NCI-H146 (cell line): ENCODE results near the gene STRIP2.
A peak's percentile ranks its signal among the peaks of the same experiment; 100 is the strongest.
"Not testable (repeated sequence)": the region's sequence is repeated elsewhere in the genome, so short reads cannot be mapped to it uniquely, and the experiment has no call there.

ENCODE experiments used
- DNase-seq: peaks from one replicate; lab custom pipeline; 2025; lab: John Stamatoyannopoulos, UW

The STRIP2 gene

DNA sequence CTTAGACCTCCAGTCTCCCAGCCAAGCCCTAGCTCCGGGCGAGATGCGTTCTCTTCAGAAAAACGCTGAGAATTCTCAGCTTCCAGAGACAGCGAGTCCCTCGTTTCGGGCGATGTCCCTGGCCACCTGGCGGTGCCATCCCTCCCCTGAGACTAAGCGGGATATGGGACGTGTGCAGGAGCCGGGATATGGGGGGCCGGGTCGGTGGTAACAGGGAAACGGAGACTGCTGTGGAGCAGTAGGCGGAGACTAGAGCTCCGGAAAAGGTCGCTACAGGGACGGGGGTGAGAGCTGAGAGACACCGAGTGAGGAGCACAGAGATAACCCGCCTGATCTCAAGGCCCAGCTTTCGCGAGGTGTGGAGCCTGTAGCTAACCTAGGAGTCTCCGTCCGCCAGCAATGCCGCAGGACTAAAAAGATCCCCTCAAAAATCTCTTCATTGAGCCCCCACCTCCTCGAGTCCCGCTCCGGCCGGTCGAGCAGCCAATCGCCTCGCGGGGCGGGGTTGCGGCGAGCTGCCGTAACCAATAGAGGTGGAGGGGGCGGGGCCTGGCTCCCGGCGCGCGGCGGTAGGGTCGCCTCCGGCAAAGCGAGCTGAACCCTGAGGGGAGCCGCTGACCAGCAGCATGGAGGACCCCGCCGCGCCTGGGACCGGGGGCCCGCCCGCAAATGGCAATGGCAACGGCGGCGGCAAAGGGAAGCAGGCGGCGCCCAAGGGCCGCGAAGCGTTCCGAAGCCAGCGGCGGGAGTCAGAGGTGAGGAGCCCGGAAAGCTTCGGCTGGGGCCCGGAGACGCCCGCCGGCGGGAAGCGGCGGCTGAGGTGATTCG, at the start of gene STRIP2:
TSS of gene STRIP2 (plus strand) at position 586 of the 828 bp plus-strand sequence. CDS start at position 627, 41 bp downstream.
- DNase-seq: peak; percentile 95

GRCh38 chr7:129385116-129385515, 49.1 kb upstream of the STRIP2 start:
- DNase-seq: no peak

DNA sequence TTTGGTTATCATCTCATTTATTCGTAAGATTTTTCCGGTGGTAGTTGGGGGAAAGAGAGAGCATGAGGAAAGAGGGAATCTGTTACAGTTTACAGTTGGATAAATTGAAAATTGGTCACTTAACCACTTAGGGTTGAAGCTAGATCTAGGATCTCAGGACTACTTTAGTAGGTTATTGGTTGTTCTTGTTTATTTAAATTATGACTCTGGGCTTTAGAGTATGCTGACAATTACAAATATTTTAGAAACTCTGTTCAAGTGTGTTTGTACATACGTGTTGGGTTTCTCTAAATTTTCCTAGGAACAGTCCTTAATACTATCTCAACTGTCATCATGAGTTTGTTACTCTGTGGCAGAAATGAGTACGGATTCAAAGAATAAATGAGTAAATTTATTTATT, 48.6 kb upstream of the STRIP2 start:
- DNase-seq: no peak

GRCh38 chr7:129386506-129386905, 47.7 kb upstream of the STRIP2 start:
- DNase-seq: no peak

DNA sequence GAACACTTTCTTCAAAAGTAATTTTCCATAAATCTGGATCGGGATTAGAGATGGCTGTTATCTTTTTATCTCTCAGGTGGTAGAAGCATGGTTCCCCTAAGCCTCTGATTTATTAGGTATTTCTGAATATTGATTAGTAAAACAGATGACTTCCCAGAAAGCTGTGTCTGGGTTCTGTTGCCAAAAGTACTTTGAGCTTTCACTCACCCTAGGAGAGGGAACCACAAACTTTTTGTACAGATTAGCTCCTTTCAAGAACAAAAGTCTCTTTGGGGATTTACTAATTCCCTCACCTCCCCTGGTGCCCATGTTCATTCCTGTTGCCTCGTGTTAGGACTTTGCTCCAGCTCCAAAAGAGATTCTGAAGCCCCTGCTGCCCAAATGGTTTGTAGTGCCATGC, 46.7 kb upstream of the STRIP2 start:
- DNase-seq: no peak

GRCh38 chr7:129388333-129389098, 45.7 kb upstream of the STRIP2 start:
- DNase-seq: no peak

- DNase-seq: no peak
Measured at GRCh38 chr7:129389829-129390228, 44.4 kb upstream of the STRIP2 start.

DNA sequence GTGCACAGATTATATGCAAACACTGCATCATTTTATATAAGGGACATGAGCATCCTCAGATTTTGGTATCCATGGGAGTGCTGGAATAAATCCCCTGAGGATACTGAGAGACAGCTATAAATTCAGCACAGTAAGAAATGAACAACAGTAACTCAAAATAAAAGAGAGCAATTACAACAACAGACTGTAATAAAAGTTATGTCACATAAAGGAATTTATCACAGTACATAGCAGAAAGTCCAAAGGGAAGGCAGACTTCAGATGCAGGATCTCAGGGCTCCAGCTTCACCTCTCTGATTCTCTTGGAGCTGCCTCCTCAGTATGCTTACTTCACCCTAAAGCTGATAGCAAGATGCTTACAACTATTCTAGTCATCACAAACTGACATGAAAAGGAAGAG, 43.9 kb upstream of the STRIP2 start:
- no peak for DNase-seq

DNA sequence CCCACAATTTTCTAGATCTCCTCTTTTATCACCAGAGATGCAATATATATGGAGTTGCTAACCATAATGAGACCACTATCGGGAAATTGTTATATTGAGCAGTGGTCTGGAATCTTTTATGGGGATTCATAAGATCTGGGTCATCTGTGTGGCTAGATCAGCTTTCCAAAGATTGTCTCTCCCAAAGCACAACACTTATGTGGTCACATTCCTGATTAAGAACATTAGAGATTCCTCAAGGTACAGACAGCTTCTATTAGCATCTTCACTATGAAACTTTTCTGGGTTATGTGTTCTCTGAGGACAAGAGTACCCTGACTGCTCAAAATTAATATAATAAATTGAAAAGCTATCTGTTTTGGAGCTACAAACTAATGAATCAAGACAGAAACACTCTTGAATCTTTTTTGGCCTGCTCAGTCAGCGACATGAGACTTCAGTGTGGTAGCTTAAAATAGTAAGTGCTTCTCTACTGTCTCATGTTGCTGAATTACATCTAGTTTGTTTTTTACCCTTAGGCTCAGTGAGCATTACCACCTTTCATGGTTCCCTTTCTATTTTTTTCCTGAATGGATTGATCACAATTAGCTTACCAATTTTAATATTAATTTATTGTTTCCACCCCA, 42.6 kb upstream of the STRIP2 start:
- no peak for DNase-seq

GRCh38 chr7:129393255-129393654, 41.0 kb upstream of the STRIP2 start:
- no peak for DNase-seq

DNA sequence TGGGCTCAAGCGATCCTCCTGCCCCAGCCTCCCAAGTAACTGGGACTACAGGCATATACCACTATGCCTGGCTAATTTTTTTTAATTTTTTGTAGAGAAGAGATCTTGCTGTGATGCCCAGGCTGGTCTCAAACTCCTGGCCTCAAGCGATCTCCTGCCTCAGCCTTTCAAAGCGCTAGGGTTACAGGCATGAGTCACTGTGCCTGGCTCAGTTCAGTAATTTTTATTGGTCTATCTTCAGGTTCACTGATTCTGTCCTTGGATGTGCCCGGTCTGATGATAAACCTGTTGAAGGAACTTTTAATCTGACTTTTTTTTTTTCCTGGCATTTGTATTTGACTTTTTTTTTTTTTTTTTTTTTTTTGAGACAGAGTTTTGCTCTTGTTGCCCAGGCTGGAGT, 40.1 kb upstream of the STRIP2 start:
- DNase-seq: no peak

DNA sequence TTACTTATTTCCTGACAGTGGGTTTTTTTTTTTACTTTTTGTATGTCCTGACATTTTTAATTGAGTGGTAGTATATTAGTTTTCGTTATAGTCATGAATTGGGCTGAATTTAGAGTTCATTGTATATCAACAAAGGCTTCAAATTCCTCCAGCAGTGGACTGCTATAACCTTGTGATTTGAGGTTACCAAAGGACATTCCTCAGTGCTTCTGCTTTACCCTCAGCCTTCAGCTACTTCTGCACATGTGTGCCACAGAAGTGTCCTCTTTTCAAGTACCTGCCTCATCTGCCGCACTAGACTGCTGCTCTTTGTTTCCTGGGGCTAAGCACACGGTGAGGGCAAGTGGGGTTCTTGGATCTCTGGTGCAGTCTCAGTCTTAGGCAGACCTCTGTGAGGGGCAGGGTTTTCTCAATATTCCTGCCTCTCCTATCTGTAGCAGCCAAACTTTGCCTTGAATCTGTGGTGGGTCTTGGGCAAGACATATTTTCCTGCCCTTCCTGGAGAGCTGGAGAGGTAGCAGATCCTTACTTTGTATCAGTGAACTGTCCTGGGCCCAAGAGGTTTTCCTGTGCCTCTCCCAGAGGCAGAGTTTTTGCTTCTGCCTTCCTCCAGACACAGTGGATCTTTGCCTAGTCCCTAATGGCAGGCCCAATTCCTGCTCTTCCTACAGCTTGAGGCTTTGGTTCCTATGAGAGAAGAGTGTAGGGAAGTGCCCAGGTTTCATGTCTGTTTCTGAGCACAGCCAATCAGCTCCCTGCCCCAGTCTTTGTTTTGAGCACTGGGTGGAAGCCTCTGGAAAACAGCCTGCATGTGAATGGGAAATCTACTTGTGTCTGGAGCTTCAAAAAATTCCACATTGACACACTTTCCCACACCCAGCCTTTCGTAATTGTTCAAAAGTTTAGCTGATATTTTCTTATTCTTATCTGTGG, 39.0 kb upstream of the STRIP2 start:
- DNase-seq: no peak

- DNase-seq: no peak
Measured at GRCh38 chr7:129401228-129401966, 32.8 kb upstream of the STRIP2 start.

DNA sequence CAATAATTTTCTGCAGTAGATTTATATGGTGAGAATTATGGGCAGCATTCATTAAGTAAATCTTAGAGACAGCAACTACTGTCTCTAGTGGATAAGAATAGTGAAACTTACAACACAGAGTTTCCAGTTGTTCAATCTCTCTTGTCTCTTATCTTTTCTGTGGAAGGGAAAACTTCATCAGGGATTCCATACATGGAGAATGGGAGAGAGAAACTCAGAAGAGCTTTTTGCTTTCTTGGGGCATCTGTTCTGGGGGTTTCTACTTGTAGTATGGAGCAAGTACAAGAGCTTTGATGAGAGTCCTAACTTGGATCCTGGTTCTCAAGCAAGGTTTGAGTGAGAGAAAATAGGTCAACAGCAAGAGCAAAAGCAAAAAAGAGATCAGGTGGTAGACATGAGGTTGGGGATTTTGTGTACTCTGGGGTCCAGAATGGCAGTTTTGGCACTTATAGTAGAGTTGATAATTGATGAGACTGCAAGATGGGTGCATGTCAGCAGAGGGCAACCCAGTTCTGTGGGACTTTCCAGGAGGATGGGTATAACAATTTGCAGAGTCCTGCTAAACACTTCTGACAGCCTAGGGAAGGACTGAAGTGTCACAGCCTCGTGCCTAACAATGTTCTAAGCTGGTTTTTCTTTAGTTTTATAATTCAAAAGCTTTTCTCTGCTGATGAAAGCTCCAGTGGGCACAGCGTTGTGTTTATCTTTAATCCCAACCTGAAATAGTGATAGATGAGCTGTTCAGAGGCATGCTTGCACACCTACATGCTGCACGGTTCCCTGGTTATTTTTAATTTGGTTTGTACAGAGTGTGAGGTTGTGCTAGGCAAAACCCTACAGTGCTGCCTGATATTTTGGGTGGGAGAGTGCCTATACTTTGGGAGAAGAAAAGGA, 32.0 kb upstream of the STRIP2 start:
- no peak for DNase-seq

- DNase-seq: no peak
Measured at GRCh38 chr7:129405527-129405926, 28.7 kb upstream of the STRIP2 start.

DNA sequence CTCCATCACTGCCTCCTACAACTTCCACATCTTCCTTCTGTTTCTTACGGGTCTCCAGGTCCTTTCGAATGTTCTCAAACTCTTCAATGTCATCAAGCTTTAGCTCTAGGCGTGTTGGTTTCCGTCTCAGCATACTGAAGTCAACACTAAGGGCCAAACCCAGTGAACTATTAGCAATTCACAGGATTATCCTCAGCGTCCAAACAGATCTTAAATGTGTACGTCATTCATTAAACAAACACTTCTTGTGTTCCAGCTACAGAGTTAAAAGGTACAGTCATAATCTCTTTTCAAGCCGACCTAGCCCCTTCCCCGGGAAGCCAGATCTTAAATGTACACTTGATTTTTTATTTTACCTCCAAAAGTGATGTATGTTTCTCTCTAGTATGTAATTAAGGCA, 24.0 kb upstream of the STRIP2 start:
- DNase-seq: not testable (repeated sequence)

DNA sequence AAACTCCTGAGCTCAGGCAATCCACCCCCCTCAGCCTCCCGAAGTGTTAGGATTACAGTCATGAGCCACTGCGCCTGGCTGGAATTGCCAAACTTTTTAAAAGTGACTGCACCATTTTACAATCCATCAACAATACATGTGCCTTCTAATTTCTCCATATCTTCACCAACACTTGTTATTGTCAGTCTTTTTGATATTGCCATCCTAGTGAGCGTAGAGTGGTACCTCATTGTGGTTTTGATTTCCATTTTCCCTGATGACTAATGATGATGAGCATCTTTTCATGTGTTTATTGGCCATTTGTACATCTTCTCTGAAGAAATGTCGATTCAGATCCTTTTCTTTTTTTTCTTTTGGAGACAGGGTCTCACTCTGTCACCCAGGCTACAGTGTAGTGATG, 21.7 kb upstream of the STRIP2 start:
- DNase-seq: no peak

DNA sequence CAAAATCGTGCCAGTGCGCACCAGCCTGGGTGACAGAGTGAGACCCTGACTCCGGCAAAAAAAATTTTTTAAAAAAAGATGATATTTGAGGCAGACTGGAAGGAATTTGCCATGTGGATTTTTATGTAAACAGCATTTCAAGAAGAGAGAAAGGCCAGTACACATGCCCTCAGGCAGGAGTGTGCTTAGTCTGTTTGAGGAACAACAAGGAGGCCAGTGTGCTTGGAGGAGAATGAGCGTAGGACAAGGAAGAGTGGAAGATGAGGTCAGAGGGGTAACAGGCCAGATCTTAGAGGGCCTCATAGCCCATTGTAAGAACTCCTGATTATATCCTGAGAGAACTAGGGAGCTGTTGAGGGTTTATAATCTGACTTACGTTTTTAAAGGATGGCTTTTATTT, 17.2 kb upstream of the STRIP2 start:
- DNase-seq: no peak

GRCh38 chr7:129421717-129422250, 12.4 kb upstream of the STRIP2 start:
- no peak for DNase-seq

DNA sequence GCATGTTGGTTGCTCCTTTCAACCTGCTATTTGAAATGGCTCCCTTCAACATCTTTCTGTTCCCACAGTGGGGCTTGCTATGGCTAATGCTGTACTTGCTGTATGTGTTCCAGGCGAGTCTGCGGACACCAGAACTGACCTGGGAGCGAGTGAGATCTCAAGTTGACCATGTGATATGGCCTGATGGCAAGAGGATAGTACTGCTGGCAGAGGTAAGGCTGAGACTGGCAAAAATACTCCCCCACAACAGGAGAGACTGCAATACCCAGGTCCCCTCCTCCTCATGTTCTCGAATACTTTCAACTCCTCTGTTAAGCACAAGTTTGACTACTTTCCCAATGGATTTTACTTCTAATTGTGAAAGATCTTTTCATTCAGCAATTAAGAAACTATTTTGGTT, 11.5 kb upstream of the STRIP2 start:
- DNase-seq: no peak
